TTC549 (cell line): ENCODE measurements around the gene CDC14B.

Source experiments
- FAIRE-seq: peaks from 2 replicates; lab custom pipeline; 2012; peaks lifted over from hg19 to GRCh38; lab: Jason Lieb, UNC

The CDC14B gene

GRCh38 chr9:96500696-96501632, 118.7 kb downstream of the CDC14B start:
- no peak for FAIRE-seq

- no peak for FAIRE-seq
Observed at GRCh38 chr9:96499257-96499656, 120.4 kb downstream of the CDC14B start.

GRCh38 chr9:96498796-96499195, 120.8 kb downstream of the CDC14B start:
- no peak for FAIRE-seq

- no peak for FAIRE-seq
Observed at GRCh38 chr9:96497117-96497399, 122.6 kb downstream of the CDC14B start.

GRCh38 chr9:96496368-96497116, 123.1 kb downstream of the CDC14B start:
- no peak for FAIRE-seq

GRCh38 chr9:96495341-96495740, 124.3 kb downstream of the CDC14B start:
- no peak for FAIRE-seq

GRCh38 chr9:96494215-96494800, 125.3 kb downstream of the CDC14B start:
- FAIRE-seq, result no peak

GRCh38 chr9:96493757-96494156, 125.9 kb downstream of the CDC14B start:
- no peak for FAIRE-seq

- no peak for FAIRE-seq
Observed at GRCh38 chr9:96492993-96493531, 126.6 kb downstream of the CDC14B start.

- FAIRE-seq, result no peak
Observed at GRCh38 chr9:96491880-96492525, 127.6 kb downstream of the CDC14B start.

GRCh38 chr9:96491079-96491879, 128.4 kb downstream of the CDC14B start:
- no peak for FAIRE-seq

- no peak for FAIRE-seq
Observed at GRCh38 chr9:96490534-96491078, 129.0 kb downstream of the CDC14B start.

GRCh38 chr9:96489482-96489979, 130.1 kb downstream of the CDC14B start:
- no peak for FAIRE-seq

- no peak for FAIRE-seq
Observed at GRCh38 chr9:96487949-96488348, 131.7 kb downstream of the CDC14B start.

GRCh38 chr9:96487029-96487396, 132.6 kb downstream of the CDC14B start:
- FAIRE-seq, result no peak

GRCh38 chr9:96486386-96487028, 133.1 kb downstream of the CDC14B start:
- FAIRE-seq, result no peak

- FAIRE-seq, result no peak
Observed at GRCh38 chr9:96485280-96485679, 134.4 kb downstream of the CDC14B start.

- no peak for FAIRE-seq
Observed at GRCh38 chr9:96484521-96484931, 135.1 kb downstream of the CDC14B start.

- no peak for FAIRE-seq
Observed at GRCh38 chr9:96483733-96484390, 135.8 kb downstream of the CDC14B start.

GRCh38 chr9:96483197-96483596, 136.4 kb downstream of the CDC14B start:
- no peak for FAIRE-seq
